ENCODE measurements around the gene ADAMTSL4.
A peak's percentile ranks its signal among the peaks of the same experiment; 100 is the strongest.

ADAMTSL4 gene

DNA sequence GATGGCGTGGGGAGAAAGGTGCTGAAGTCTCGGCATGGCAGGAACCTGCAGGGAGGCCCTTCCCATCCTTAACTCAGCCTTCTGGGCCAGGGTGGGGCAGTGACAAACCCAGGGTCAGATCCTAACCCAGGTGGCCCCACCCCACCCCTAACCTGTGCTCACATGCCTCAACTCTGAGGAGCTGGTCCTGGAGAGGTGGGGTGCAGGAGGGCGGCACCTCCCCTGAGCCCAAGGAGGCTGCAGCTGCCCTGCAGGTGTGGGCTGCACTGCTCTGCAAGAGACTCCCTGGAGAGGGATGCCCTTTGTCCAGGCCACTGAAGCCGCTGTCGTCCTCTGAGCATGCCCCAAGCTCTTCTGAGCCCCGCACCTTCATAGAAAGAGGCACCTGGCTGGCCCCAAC, 15.2 kb upstream of the ADAMTSL4 start:
- no peak for DNase-seq (ENCODE audit: low spot score)

DNA sequence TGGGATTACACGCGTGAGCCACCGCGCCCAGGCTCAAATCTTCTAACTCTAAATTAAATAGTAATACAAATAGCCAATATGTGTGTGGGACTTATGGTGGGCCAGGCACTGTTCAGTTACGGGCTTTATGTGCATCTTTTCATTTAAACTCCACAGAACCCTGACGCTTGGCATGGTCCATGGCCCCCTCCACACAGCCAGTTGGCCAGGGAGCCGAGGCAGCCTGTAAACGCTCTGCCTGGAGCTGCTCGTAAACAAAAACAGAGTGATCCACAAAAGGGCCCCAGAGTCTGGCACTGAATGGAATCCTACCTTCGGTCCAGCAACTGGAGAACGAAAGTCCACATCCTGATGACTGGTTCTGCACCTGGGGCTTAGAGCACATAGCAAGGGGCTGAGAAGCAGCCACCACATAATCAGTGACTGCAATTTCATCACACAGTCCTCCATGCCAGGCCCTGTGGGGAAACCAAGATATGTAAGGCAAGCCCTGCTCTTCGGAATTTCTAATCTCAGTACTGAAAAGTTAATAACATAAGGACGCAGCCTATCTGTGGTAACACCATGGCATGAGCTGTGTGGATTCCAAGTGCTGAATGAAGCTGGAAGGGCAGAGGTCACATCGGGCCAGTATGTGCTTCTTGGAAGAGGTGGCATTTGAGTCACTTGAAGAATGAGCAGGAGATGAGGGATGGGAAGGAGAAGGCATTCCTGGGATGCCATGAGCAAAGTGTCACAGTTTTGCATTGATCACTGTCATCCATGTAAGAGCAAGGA, 13.5 kb upstream of the ADAMTSL4 start:
- DNase-seq (ENCODE audit: low spot score) = no peak

DNA sequence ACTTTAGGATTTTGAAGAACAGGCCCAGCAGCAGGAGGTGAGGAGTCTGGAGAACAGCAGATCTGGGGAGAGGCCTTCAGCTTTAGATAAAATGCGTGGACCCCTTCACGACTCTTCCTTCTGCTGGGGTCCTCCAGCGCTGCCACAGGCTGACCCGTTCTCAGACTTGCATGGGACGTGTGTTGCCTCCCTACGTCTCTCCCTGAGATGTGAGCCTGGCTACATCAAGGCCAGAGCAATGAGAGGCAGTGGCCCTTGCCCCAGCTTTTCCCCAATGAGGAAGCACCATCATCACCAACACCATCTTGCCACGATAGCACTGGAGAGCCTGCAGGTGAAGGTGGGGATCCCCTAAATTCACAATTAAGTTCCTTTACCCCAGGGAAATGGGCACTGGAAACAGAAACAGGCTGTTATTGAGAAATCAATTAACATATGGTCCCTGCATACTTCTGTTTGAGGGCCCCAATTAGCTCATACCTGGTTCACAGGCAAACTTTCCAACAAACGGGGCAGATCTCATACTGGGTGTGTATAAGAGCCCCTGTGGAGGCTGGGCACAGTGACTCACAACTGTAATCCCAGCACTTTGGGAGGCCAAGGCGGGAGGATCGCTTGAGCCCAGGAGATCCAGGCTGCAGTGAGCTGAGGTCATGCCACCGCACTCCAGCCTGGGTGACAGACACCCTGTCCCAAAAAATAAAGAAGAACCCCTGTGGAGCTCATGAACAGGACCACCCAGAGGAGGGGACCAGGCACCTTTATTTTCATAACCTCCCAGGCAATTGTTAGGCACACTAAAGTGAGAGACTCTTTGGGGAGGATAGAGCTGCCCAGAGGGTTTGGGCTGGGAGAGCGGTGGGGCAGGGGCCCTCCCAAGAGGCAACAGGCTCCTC, 12.1 kb upstream of the ADAMTSL4 start:
- DNase-seq (ENCODE audit: low spot score) = no peak

DNA sequence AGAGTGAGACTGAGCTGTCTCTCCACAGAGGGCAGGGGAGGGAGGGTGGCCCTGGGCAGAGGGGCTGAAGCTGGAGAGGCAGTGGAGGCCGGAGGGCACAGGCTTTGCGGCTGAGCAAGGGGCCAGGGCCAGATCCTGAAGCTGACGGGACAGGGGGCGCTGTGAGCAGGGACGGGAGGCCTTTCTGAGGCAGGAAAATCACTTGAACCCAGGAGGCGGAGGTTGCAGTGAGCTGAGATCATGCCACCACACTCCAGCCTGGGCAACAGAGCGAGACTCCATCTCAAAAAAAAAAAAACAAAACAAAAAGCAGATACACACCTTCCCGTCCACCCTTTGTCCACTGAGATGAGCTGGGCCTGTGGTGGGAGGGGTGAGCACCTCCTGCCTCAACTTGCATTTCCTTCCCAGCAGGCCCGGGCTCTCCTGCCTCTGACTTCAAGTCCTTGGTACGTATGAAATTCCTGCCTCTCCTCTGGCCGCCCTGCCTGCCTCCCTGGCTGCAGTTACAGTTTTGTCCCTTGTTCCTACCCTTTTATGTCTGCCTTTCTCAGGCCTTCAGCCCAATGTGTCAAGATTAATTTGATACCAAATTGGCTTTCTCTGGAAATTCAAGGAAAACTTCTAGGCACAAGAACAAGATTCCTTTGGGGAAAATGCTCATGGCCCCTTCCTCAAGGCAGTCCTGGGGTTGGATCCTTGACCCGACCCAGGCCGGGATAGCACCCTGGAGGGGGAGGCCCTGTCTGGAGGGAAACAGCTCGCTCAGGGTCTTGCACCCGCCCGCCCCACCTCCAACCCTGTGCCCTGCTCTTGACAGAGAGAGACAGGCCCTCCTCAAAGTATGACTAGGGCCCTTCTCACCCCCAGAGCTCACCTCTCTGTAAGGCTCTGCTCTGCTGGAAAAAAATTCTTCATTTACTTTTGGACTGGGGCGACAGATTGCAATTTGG, 11.2 kb upstream of the ADAMTSL4 start:
- no peak for DNase-seq (ENCODE audit: low spot score)

DNA sequence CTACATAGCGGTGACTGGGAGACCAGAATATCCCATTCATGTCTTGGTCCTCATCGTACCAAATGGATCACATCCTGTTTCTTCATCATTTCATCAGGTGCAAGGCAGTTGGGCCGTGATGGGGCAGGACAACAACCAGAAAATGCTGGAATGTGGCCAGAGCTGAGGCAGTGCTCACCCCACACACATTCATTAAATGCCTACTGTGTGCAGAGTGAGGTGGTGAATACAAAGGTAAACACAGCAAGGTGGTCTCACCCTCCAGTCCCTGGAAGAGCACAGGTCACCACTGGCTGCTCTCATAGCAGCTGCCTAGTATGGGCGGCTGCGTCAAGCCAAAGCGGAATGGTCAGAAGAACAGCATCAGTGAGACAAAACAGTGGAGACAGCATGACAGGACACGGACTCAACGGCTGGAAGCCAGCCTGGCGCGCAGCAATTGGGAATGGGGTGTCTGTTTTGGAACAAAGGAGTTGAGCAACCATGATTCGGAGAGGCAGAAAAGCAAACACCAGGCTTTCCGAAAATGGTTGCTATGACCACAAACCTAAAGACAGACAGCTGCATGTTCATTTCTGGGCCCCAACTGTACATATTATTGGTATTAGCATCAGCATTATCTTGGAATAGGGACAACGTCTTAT, 5.6 kb upstream of the ADAMTSL4 start:
- no peak for DNase-seq (ENCODE audit: low spot score)

DNA sequence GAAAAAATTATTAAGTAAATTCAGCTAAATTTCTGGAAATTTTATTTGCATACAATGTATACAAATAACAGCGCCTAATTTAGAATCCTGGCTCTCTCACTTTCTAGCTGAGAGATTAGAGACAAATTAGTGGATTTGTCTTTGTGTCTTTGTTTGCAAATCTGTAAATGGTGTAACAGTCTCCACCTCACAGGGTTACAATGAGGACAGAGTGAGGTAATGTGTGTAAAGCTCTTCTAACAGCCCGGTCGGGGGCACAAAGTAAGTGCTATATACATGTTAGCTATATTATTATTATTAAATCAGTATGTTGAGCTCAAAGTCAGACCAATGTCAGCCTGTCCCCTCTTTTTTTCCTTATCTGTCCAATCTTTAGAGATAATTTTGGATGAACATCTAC, 5.0 kb upstream of the ADAMTSL4 start:
- no peak for DNase-seq (ENCODE audit: low spot score)

DNA sequence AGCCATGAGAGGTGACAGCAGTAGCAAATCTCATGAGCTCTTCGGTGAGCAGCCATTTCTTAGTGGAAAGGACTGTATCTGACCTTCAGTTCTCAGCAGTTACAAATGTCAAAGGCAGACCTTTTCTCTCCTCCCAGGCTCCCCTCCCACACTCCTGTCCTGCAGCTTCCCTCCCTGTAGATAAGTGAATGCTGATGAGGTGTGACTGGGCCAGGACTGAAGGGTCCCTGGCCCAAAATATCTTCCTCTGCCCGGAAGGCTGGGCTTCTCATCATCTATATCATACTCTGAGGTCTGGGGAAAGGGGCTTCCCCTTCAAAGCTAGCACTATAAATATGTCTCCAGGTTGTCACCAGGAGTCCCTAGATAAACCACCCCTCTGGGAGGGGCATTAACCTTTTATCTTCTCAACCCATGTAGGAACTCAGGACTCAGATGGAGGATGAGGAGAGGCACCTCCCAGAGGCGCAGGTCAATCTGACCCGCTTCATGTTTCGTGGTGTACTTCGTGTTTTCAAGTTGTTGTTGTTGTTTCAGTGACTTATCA, 3.6 kb upstream of the ADAMTSL4 start:
- no peak for DNase-seq (ENCODE audit: low spot score)

DNA sequence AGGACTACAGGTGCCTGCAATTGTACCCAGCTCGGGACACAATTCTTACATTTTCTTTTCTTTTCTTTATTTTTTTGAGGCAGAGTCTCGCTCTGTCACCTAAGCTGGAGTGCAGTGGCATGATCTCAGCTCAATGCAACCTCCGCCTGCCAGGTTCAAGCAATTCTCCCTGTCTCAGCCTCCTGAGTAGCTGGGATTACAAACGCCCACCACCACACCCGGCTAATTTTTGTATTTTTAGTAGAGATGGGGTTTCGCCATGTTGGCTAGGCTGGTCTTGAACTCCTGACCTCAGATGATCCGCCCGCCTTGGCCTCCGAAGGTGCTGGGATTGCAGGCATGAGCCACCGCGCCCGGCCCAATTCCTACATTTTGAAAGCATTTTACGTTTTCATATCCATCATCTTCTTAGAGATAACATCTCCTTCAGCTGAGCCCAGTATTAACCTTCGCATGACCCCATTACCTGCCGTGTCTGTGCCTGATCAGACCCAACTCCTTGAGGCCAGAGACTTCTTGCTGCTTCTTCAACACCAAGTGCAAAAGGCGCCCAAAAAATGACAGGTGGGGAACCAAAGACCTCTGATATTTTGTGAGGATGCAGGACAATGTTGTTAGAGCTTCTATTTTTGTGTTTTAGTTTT, 2.8 kb upstream of the ADAMTSL4 start:
- DNase-seq (ENCODE audit: low spot score) = no peak

DNA sequence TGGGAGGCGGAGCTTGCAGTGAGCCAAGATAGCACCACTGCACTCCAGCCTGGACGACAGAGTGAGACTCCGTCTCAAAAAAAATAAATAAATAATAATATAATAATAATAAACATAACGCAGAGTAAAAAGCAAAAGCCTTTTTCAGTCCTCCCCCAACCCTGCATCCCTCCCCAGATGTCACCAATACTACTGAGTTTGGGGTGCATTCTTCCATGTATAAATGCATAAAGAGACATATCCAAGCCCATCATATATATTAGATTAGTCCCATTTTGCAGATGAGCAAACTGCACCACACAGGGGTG, 930 bp upstream of the ADAMTSL4 start:
- no peak for DNase-seq (ENCODE audit: low spot score)

DNA sequence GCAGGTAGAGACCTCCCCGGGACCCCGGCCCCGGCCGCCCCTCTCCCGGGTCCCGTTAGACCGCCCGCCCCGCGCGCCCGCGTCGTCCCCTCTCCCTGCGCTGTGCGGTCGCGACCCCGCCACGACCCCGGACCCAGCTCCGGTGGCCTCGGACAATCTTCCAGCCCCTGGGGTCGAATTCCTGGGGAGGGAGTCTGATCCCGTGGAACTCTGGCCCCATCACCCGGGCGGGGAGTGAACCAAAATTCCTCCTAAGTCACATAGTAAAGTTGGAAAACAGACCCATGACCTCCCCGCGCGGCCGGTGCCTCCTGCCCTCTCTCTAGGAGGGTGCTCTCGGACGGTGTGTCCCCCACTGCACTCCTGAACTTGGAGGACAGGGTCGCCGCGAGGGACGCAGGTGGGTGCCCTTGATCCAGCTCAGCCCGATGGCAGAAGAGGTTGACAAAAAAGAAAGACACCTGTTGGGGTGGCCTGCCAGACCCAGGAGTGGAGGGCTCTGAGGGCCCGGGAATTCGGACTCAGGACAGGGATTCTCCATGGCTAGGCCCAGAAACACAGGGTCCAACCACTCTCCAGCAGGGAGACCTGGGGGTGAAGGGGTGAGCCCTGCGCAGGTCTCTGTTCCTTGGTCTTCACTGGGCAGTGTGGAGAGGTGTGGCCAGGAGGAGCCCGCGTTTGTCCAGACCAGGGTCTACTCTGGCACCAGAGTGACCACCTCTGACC, 451 bp downstream of the ADAMTSL4 start:
- DNase-seq (ENCODE audit: low spot score) = no peak

DNA sequence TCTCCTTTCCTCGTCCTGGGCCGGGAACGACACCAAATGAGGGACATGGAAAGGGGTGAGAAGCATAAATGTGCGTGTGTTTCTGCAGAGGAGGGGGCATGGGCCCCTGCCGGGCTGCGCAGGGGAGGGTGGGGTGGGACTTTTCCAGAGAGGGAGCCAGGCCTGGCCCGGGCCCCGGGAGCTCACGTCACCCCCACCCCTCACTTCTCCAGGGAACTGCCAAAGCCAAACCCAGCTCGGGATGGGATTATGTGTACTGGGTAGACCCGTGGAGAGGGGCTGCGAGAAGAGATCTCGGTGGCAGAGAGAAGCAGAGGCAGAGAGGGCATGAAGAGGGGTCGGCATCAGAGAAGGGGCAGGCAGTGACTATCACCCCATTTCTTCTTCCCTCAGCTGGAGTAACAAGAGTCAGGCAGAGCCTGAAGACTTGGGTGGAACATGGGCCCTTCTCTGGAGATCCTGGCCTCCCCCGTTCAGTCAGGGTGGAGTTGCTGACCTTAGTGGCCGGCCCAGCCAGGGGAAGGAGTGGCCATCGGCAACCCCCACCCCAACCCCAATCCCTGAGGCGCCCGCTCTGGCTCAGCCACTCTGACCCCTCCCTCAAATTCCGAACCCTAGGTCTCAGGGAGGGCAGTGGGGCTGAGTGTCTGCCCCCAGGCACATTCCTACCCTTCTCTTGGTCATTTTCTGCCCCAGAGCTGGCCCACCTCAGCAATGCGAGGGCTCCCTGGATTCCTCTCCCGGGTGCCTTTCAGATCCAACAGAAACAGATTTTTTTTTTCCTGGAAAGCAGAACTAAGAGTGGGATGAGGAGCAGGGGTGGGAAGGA, 1.2 kb downstream of the ADAMTSL4 start:
- DNase-seq (ENCODE audit: low spot score) = no peak

DNA sequence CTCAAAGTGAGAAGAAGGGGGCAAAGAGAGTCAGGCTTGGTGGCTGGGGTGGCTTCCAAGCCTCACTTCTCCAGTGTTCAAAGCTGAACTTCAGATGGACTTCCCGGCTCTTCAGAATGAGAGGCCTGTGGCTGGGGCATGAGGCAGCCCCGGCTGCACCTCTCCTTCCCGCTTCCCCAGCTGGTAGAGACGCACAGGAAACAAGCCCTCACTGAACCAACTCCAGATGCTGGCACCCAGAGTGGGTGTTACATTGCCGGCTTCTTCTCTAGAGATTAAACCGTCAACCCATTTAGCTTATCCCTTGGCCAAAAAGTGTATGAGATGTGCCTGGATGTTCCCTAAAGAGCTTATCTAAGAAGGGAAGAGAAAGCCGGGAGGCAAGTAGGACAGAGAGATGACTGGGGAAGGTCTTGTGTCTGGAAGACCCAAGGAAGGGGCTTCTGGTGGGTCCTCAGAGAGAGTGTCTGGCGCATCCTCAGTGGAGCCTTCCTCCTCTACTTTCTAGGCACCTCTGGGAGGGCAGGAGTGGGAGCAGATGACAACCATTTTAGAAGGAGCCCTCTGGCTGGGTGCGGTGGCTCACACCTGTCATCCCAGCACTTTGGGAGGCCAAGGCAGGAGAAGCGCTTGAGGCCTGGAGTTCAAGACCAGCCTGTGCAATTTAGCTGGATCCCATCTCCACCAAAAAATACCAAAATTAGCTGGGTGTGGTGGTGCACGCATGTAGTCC, 2.0 kb downstream of the ADAMTSL4 start:
- DNase-seq (ENCODE audit: low spot score) = no peak

DNA sequence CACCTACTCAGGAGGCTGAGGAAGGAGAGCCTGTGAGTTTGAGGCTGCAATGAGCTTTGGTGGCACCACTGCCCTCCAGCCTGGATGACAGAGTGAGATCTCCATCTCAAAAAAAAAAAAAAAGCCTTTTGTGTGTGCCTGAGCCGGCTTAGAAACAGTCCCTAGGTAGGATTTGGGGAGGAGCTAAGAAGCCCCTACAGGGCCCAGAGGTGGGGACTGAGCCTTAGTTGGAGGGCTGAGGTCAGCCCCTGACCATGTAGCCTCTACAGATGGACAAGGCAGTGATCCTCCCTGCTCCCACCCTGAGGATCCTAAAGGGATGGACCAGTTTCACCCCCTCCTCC, 2.5 kb downstream of the ADAMTSL4 start:
- no peak for DNase-seq (ENCODE audit: low spot score)

DNA sequence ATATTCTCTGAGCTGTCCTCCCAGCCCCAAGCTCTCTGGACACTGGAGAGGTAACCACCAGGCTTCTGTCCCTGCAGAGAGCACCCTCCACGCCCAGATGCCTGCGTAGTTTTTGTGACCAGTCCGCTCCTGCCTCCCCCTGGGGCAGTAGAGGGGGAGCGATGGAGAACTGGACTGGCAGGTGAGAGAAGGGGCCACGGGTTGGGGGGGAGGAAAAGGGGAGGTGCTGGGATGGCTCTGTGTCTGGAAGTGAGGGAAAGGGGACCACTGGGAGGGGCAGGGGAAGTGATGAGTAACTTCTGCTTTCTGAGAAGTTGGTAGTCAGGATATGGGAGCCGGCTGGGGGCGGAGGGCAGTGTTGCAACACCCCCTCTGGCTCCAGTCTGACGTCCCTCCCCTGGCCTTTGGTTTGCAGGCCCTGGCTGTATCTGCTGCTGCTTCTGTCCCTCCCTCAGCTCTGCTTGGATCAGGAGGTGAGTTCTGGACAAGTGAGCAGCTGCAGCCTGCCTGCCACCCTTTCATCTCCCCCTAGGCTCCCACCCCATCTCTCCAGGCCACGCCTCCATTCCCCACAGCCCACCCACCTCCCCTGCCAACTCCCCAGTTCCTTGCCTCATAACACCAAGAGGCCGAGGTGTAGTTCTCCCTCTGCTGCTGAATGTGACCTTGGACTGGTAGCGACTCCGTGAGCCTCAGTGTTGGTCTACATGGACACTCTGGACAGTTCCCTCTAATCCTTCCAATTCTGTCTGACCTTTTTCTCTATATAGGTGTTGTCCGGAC, 3.1 kb downstream of the ADAMTSL4 start:
- peak; percentile 54 for DNase-seq (ENCODE audit: low spot score)

DNA sequence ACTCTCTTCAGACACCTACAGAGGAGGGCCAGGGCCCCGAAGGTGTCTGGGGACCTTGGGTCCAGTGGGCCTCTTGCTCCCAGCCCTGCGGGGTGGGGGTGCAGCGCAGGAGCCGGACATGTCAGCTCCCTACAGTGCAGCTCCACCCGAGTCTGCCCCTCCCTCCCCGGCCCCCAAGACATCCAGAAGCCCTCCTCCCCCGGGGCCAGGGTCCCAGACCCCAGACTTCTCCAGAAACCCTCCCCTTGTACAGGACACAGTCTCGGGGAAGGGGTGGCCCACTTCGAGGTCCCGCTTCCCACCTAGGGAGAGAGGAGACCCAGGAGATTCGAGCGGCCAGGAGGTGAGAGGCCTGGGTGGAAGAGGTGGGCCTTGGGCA, 3.7 kb downstream of the ADAMTSL4 start:
- DNase-seq (ENCODE audit: low spot score) = no peak

DNA sequence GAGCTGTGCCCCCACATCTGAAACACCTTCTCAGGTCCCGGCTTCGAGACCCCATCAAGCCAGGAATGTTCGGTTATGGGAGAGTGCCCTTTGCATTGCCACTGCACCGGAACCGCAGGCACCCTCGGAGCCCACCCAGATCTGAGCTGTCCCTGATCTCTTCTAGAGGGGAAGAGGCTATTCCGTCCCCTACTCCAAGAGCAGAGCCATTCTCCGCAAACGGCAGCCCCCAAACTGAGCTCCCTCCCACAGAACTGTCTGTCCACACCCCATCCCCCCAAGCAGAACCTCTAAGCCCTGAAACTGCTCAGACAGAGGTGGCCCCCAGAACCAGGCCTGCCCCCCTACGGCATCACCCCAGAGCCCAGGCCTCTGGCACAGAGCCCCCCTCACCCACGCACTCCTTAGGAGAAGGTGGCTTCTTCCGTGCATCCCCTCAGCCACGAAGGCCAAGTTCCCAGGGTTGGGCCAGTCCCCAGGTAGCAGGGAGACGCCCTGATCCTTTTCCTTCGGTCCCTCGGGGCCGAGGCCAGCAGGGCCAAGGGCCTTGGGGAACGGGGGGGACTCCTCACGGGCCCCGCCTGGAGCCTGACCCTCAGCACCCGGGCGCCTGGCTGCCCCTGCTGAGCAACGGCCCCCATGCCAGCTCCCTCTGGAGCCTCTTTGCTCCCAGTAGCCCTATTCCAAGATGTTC, 4.3 kb downstream of the ADAMTSL4 start:
- no peak for DNase-seq (ENCODE audit: low spot score)

DNA sequence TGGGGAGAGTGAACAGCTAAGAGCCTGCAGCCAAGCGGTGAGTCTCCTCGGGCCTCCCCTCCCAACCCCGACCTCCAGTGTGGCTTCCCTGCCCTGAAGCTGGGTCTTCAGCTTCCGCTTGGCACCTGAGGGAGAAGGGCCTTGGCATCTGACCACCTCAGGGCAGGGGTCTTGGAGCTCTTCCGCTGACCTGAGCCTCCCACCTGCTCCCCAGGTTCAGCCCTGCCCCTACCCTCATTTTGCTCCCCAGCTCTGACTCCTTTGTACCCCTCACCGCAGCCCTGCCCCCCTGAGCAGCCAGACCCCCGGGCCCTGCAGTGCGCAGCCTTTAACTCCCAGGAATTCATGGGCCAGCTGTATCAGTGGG, 4.9 kb downstream of the ADAMTSL4 start:
- no peak for DNase-seq (ENCODE audit: low spot score)
